GM12878 (cell line): ENCODE data around the gene NDUFAF5. TPM values are rescaled to one million over a fixed set of nuclear protein-coding genes. Genes with fewer than 3 reads are reported as not detected.
"Not testable (repeated sequence)": the region's sequence is repeated elsewhere in the genome, so short reads cannot be mapped to it uniquely, and the experiment has no call there.

ENCODE experiments used
- ATAC-seq: fragments of 200-7000 bp; cut with Tn5 transposase; 3 replicates; pipeline ENCODE4 v1.9.1; 2020; ENCODE audit warnings: mild to moderate bottlenecking, moderate library complexity
- BruUV-seq: library from RNA; stranded (reverse); fragments of 400-500 nt; replicated peaks from 2 replicates; lab custom pipeline; 2021; lab: Mats Ljungman, UMichigan
- CTCF ChIA-PET: fragments of 300-600 bp; sonication (Branson Sonifier 250); formaldehyde crosslinking; extraction: SDS; loops from one replicate; lab custom pipeline; 2021; ENCODE audit warnings: inconsistent platforms; lab: Yijun Ruan, JAX
- POLR2A ChIA-PET: fragments of 350-600 bp; formaldehyde crosslinking; extraction: SDS; loops from one replicate; lab custom pipeline; 2021; ENCODE audit warnings: inconsistent platforms; lab: Charles Lee
- RAD21 ChIA-PET: fragments of 300-600 bp; sonication (Branson Sonifier 250); formaldehyde crosslinking; loops from one replicate; lab custom pipeline; 2023; ENCODE audit warnings: antibody characterized with exemption; ENCODE audit not compliant: unreplicated experiment; lab: Charles Lee
- SMC1A ChIA-PET: fragments of 300-600 bp; sonication (Branson Sonifier 250); formaldehyde crosslinking; loops from one replicate; lab custom pipeline; 2023; ENCODE audit not compliant: unreplicated experiment, uncharacterized antibody; lab: Charles Lee
- DNase-seq: peaks from one replicate; pipeline ENCODE4 v3.0.0-alpha.2; 2011; ENCODE audit warnings: low read depth, low spot score
- FAIRE-seq: peaks from 3 replicates; lab custom pipeline; 2011; peaks lifted over from hg19 to GRCh38; lab: Jason Lieb, UNC
- H2AFZ ChIP-seq: 2 replicates; pipeline ENCODE4 v1.6.0; 2011; ENCODE audit warnings: low read depth, low read length, control low read depth; ENCODE audit not compliant: control insufficient read depth
- H3K27ac ChIP-seq: 2 replicates; pipeline ENCODE4 v1.5.1; 2011; ENCODE audit warnings: control low read depth; ENCODE audit not compliant: control insufficient read depth, insufficient read depth
- H3K27me3 ChIP-seq, 2 experiments: replicated peaks in 1 of 2; 2 replicates each; pipeline versions ENCODE4 v1.6.0 to v1.6.1; 2011; ENCODE audit warnings: low read length in 1 of 2; ENCODE audit not compliant: control insufficient read depth in 2 of 2, insufficient read depth in 2 of 2
- H3K36me3 ChIP-seq, 2 experiments: 2 replicates each; pipeline ENCODE4 v1.5.1; 2011; ENCODE audit warnings: low read length in 1 of 2; ENCODE audit not compliant: control insufficient read depth in 2 of 2, insufficient read depth in 2 of 2
- H3K4me1 ChIP-seq: 2 replicates; pipeline ENCODE4 v1.6.1; 2011; ENCODE audit warnings: mild to moderate bottlenecking, low read length, moderate library complexity, mixed read lengths; ENCODE audit not compliant: control insufficient read depth, insufficient read depth
- H3K4me2 ChIP-seq: 2 replicates; pipeline ENCODE4 v1.6.0; 2011; ENCODE audit warnings: control low read depth; ENCODE audit not compliant: control insufficient read depth, insufficient read depth
- H3K4me3 ChIP-seq: fragments of 200-600 bp; sonication (generic); 2 replicates; pipeline ENCODE4 v1.5.1; 2016
- H3K79me2 ChIP-seq: 2 replicates; pipeline ENCODE4 v1.6.0; 2011; ENCODE audit warnings: low read length; ENCODE audit not compliant: control insufficient read depth, insufficient read depth
- H3K9ac ChIP-seq: 2 replicates; pipeline ENCODE4 v1.8.0; 2011; ENCODE audit warnings: low read length, control low read depth, mixed read lengths; ENCODE audit not compliant: control insufficient read depth, insufficient read depth
- H3K9me3 ChIP-seq: replicated peaks from 3 replicates; pipeline ENCODE4 v1.5.1; 2011; ENCODE audit warnings: mild to moderate bottlenecking, low read length; ENCODE audit not compliant: control insufficient read depth, insufficient read depth
- H4K20me1 ChIP-seq: 2 replicates; pipeline ENCODE4 v1.6.0; 2011; ENCODE audit not compliant: control insufficient read depth, insufficient read depth
- BCLAF1 ChIP-seq: fragments of 450-650 bp; IDR thresholded peaks from 2 replicates; pipeline ENCODE4 v1.6.1; 2017; ENCODE audit warnings: antibody characterized with exemption, mild to moderate bottlenecking, moderate library complexity
- CREM ChIP-seq: IDR thresholded peaks from 2 replicates; pipeline ENCODE4 v1.6.1; 2014; ENCODE audit warnings: antibody characterized with exemption, low read depth
- EED ChIP-seq: sonication (generic); IDR thresholded peaks from 2 replicates; pipeline ENCODE4 v1.6.1; 2016; ENCODE audit warnings: antibody characterized with exemption, low read depth
- FOXM1 ChIP-seq: IDR thresholded peaks from 2 replicates; pipeline ENCODE4 v1.6.1; 2012; ENCODE audit warnings: low read depth, mild to moderate bottlenecking, inconsistent platforms, low read length, moderate library complexity
- TCF12 ChIP-seq: IDR thresholded peaks from 2 replicates; pipeline ENCODE4 v1.6.1; 2011; ENCODE audit warnings: low read depth, mild to moderate bottlenecking, low read length
- WGBS: methylation state at CpG from one replicate; pipeline ENCODE4 v1.1.6; 2016; ENCODE audit warnings: low lambda C conversion rate; ENCODE audit not compliant: insufficient replicate concordance, insufficient coverage; ENCODE audit errors: missing lambda C conversion rate; 5-methylcytosine and 5-hydroxymethylcytosine counted together
- in situ Hi-C: fragments of 300-500 bp; cut with MboI; formaldehyde crosslinking; loops from 9 replicates; pipeline ENCODE4 v1.14.3; 2018; ENCODE audit warnings: mixed read lengths
- intact Hi-C: fragments of 100-400 bp; cut with micrococcal nuclease; formaldehyde crosslinking; loops from one replicate; pipeline ENCODE4 v1.14.2; 2022; ENCODE audit not compliant: unreplicated experiment
- polyA plus RNA-seq, 11 experiments: library from polyadenylated mRNA; depleted of rRNA in 4 of 11; unstranded in 6 of 11; stranded (reverse) in 5 of 11; fragments of >200 nt; fragmentation: Nextera tagmentation in 4 of 11; fragmentation: Illumina TruSeq in 1 of 11; extraction: Ambion mirVana in 4 of 11; extraction: Trizol in 1 of 11; gene quantifications; 1 replicate in 1 of 11; 2 replicates in 10 of 11; pipeline versions ENCODE4 v1.2.1 to v1.2.3, GENCODE V29; 2011 to 2016; ENCODE audit warnings: inconsistent platforms in 2 of 11, missing spikeins in 2 of 11, low read depth in 1 of 11
- total RNA-seq, 4 experiments: library from RNA; depleted of rRNA in 3 of 4; stranded (reverse); fragments of >200 nt in 3 of 4; fragmentation: Illumina TruSeq in 1 of 4; extraction: Trizol in 1 of 4; gene quantifications; 2 replicates each; pipeline versions ENCODE4 v1.2.1 to v1.2.3, GENCODE V29; 2013 to 2021

NDUFAF5 gene
- total and polyA plus RNA-seq, 10 of the 15 experiments (the other 5 are each of a cell fraction or from before 2014, with no cell fraction given) = 15.6 to 36.9 (median 28.0) TPM

- TF ChIP-seq BCLAF1 (no peak), CREM (no peak), TCF12 (no peak), FOXM1 (no peak), EED (no peak)
Observed at GRCh38 chr20:13736436-13737191, 48.2 kb upstream of the NDUFAF5 start (continued).

- SMC1A ChIA-PET, H3K27me3 ChIP-seq, intact Hi-C loops, DNase-seq, in situ Hi-C loops, H3K36me3 ChIP-seq, H3K9me3 ChIP-seq, H3K79me2 ChIP-seq, POLR2A ChIA-PET, H3K4me1 ChIP-seq, H3K4me3 ChIP-seq, H3K9ac ChIP-seq, H3K4me2 ChIP-seq, FAIRE-seq, ATAC-seq, H2AFZ ChIP-seq, H3K27ac ChIP-seq, H4K20me1 ChIP-seq, RAD21 ChIA-PET, BruUV-seq: not testable (repeated sequence)
- CTCF ChIA-PET = interaction anchor here (1.6 kb wide), 1 partner anchor 33 kb away, joined by 5 read pairs; no protein-coding TSS in a partner anchor
- WGBS = 100% methylated on average over 1 of the region's 1 CpG
Observed at GRCh38 chr20:13738187-13738586, 46.6 kb upstream of the NDUFAF5 start.
